Activated T-cell treated with anti-CD3 and anti-CD28 coated beads for 48 hours (primary cell): ENCODE measurements around the gene TEDC2.

ENCODE experiments used
- DNase-seq: peaks from one replicate; pipeline ENCODE4 v3.0.0-alpha.2; 2020; ENCODE audit warnings: low read depth

The TEDC2 gene

DNA sequence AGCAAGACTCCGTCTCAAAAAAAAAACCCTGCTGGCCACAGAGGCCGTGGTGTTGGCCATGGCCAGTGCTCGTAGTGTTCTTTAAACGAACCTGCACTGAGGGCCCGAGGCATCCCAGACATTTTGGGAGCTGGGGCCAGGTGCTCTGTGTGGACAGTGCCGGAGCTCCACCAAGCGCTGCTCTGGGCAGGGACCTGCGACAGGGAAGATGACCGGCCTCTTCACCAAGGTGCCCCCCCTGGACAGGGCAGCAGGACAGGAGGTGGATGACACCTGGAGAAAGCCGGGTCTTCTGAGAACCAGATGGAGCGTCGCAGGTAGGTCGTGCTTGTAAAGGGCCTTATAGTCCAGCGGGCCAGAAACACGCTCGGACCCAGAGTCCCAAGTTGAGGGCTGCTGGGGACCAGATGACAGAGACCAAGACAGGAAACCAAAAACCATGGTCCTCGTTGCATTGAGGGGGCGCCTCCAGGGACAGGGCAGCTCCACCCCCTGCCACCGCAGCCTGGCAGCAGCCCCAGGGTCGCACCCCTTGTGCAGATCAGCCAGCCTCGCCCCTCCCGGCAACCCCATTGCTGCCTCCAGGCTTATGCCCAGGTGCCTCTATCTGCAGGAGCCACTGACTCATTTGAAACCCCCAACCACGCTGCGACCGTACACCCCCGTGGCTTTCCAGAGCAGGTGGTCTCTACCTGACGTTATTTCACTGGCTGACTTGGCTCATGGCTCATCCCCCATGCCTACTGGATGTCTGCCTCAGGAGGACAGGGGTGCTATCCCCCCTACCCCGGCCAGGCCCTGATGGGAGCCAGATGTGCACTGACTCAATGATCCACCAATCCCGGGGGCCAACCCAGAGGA, 7.0 kb downstream of the TEDC2 start:
- DNase-seq = no peak

DNA sequence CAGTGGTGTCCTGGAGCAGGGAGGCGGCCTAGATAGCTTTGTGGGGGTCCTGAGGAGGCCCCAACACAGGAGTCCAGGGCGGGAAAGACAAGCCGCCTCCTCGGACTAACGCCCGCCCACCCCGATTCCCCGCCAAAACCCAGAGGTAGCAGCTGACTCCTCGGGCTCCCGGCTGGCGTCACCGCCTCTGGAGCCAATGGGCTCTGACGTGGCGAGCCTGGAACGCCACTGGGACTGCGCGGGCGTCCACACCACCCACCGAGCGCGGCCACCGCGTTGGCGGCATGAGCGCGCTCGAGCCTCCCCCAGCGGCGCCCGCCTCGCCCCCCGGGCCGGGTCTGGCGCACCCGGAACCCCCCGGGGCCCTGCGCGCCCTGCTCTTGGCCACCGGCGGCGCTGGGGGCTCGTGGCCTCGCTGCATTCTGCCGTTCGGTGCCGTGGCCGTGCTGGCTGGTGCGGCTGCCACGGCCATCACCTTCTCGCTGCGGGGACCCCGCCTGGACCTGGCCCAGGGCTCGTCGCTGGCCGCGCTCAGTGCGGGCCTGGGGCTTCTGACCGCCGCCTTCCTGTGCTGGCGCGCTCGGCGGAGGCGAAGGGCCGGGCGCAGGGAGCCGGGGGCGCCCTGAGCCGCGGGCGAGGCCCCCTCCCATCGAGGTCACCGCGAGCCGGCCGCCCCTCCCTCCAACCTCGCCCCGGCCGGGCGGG, 7.8 kb downstream of the TEDC2 start:
- DNase-seq = no peak

DNA sequence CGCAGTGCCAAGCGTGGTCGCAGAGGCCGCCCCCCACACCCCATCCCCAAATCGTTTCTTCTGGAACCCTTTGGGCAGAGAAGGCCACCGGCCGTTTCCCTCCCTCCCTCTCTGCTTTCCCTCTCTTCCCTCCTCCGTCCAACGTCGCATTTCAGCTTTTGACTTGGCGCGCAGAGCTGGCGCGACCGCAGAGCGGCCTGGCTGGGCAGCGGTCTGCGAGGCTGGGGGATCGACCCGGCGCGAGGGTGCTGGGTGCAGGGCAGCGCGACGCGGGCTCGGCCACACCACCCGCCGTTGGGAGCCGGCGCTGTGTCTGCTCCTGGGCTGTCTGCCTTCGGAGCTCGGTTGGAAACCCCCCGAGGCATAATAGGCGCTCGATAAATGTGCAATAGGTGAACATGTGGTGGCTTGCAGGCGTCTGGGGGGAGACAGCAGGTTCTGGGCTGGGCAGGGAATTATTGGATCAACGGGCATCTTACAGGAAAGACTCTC, 8.4 kb downstream of the TEDC2 start:
- DNase-seq = no peak

DNA sequence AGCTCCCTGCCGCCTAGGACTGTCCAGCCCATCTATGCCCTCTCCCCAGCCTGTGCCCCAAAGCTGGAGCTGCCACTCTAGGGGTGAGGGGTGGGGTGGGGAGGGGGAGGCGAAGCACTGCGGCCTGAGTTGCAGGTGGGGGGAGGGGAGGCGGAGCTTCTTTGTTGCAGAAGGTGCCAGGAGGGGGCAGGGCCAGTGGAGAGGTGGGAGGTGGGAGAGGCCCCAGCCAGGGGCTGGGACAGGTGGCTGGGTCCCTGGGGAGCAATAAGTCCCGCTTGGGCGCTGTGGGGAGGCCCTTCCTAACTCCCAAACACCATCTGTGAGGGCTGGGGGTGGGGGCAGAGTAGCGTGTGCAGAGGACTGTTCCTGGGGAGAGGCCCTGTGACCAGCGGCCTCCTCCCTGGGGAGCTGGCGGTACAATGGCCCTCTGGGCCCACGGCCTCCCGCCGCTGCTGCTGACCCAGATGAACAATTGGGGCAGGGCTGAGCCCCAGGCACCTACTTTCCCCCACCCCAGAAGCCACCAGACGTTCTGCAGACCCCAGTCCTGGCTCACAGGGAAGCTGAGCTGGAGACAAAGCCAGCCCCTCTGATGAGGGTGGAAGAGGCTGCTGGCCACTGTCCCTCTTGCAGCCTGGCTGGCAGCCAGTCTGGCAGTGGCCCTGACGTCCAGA, 9.0 kb downstream of the TEDC2 start:
- no peak for DNase-seq

DNA sequence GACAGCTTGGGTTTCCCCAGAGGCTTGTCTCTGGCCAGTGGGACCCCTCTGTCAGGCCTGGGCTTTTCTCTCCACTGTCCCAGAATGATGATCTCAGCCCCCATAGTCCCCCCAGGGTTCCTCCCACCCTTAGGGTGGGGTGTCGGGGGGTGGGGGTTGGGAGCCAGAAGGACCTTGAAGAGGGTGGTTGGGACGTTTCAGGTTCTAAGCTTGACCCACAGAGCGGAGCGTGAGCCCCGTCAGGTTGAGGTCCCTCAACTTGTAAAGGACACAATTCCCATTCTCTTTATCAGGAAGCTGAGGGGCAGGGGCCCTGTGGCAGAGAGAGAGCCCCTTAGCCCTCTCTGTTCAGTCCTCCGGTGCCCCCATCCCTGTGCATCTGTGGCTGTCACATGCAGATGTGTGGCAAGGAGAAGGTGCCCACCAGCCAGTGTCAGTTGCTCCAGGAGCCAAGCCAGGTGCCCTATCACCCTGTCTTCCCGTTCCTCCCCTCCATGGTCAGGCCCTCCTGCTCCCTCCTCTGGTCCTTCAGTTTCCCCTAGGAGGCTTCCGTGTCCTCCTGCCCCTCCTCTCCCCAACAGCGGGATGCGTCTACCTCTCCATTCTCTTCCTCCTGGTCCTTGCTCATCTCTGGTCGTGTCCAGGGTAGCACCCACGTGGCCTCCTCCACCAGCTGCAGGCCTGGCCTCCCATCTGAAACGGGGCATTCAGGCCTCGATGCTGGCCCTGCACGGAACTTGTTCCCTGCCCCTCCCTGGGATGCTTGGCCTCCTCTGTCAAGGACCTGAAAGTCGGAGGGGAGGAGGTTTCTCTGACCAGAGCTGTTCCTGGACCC, 9.7 kb downstream of the TEDC2 start:
- DNase-seq = no peak

DNA sequence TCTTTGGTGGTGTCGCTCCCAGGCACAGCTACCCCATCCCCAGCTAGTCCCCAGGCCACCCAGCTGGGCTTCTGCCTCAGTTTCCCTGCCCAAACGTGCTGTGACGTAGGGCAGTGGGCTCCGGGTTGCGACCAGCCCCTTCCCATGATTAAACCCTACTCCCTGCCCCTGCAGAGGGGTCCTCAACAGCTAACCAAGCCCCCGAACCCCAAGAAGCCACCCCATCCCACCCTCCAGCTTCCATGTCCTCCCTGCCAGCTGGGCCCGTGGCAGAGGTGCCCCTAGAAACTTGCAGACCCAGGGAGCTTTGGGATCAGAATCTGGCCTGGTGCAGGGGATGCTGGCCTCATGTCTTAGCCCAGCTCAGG, 10.3 kb downstream of the TEDC2 start:
- no peak for DNase-seq

DNA sequence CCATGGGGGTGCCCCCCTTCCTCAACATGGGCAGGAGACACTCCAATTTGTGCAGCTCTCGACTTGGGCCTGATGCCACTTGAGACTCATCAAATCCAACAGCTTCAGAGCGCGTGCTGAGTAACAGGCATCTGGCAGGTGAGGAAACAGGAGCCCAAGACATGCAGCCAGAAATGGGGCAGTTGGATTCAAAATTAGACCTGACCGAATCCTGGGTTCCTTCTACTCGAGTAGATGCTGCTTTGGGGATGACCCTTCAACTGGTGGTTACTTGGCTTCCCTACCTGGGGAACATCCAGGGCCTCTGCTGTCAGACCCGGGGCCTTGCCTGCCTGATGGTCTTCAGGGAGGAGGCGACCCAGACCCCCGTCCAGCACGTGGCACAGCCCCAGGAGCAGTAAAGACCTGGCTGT, 10.7 kb downstream of the TEDC2 start:
- no peak for DNase-seq

DNA sequence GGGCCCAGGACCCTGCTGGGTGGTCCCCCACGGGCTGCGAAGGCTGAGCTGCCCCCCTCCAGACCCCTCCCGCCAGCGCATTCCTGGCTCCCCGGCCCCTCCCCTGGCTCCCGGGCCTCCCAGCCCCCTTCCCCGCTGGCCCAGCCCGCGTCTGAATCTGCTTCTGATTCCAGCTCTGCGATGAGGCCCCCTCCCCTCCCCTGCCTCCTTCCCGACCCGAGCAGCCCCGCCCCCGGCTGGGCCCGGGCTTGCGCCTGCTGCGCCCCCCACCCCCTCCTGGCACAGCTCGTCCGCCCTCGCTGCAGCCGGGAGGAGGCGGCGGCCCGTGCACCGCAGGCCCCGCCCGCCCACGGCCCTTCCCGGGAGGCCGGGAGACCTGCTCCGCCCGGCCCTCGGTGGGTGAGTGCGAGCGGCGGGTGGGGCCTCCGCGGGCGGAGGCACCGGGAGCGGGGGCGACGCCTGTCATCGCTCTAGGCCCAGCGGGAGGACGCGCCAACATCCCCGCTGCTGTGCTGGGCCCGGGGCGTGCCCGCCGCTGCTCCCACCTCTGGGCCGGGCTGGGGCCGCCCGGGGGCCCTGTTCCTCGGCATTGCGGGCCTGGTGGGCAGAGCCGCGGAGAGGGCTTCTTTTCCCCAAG, 11.2 kb downstream of the TEDC2 start, which contains the start of gene NTN3:
Gene NTN3, plus strand, starts transcription at position 282 of the 637 bp plus-strand sequence. CDS start 405 bp downstream, outside the sequence.
- DNase-seq = no peak

DNA sequence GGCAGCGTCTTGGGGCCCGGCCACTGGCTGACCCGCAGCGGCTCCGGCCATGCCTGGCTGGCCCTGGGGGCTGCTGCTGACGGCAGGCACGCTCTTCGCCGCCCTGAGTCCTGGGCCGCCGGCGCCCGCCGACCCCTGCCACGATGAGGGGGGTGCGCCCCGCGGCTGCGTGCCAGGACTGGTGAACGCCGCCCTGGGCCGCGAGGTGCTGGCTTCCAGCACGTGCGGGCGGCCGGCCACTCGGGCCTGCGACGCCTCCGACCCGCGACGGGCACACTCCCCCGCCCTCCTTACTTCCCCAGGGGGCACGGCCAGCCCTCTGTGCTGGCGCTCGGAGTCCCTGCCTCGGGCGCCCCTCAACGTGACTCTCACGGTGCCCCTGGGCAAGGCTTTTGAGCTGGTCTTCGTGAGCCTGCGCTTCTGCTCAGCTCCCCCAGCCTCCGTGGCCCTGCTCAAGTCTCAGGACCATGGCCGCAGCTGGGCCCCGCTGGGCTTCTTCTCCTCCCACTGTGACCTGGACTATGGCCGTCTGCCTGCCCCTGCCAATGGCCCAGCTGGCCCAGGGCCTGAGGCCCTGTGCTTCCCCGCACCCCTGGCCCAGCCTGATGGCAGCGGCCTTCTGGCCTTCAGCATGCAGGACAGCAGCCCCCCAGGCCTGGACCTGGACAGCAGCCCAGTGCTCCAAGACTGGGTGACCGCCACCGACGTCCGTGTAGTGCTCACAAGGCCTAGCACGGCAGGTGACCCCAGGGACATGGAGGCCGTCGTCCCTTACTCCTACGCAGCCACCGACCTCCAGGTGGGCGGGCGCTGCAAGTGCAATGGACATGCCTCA, 12.0 kb downstream of the TEDC2 start:
- no peak for DNase-seq

DNA sequence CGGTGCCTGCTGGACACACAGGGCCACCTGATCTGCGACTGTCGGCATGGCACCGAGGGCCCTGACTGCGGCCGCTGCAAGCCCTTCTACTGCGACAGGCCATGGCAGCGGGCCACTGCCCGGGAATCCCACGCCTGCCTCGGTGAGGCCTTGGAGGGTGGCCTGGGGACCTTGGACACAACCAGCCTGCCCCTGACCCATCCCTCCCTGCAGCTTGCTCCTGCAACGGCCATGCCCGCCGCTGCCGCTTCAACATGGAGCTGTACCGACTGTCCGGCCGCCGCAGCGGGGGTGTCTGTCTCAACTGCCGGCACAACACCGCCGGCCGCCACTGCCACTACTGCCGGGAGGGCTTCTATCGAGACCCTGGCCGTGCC, 12.6 kb downstream of the TEDC2 start:
- no peak for DNase-seq

DNA sequence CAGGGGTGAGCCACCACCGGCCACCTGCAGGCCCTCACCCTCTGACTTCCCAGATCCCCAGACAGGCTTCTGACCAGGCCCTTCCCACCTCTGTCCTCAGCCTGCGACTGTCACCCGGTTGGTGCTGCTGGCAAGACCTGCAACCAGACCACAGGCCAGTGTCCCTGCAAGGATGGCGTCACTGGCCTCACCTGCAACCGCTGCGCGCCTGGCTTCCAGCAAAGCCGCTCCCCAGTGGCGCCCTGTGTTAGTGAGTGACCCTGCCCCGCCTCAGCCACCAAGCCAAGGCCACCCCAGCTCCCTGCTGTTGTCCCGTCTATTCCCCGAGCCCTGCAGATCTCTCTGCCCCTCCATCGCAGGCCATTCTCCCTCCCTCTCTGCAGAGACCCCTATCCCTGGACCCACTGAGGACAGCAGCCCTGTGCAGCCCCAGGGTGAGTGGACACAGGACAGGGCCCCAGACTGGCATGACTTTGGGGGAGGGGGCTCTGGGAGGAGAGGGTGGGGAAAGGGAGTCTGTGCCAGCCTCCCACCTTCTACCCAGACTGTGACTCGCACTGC, 13.1 kb downstream of the TEDC2 start:
- DNase-seq = no peak

DNA sequence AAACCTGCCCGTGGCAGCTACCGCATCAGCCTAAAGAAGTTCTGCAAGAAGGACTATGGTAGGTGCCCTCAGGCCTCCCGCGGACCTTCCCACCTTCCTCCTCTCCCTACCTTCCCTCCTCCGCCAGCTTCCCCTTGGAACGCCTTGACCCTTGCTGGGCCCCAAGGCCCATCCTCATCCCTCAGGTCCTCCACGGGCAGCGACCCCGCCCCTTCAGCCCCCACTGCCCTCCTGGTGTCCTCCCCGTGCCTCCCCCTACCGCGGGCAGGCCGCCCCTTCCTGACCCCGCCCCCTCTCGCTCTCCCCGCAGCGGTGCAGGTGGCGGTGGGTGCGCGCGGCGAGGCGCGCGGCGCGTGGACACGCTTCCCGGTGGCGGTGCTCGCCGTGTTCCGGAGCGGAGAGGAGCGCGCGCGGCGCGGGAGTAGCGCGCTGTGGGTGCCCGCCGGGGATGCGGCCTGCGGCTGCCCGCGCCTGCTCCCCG, 13.6 kb downstream of the TEDC2 start:
- no peak for DNase-seq

DNA sequence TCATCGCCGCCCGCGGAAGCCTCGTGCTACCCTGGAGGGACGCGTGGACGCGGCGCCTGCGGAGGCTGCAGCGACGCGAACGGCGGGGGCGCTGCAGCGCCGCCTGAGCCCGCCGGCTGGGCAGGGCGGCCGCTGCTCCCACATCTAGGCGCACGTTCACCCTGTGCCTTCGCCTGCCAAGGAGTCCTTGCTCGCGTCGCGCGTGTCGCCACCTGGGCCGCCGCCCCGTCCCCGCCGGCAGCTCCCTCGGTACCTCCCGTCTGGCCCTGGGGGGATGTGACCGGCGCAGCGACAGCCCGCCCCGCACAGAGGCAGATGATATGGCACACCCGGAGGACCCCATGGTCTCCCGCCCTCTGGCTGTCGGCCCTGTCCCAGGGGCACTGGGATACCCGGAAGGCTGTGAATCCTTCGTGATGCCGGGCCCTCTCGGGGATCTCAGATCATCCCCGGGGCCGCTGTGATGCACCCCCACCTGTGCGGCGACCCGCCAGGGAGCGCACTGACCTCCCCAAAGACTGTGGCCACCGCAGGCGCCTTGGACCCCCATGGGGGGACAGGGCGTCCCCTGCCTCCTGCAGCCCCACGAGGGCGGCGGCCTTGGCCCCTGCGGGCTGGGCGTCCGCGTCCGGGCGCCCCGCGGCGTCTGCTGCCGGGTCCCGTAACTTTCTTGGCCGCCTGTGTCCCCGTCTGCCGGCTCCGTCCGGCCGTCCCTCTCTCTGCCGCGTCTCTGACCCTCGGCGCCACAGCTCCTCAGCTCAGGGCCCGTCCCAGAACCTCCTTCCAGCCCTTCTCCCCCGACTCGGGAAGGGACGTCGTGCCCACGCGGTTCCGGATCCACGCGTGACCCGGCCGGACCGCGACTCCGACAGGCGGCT, 14.3 kb downstream of the TEDC2 start:
- peak; percentile 60 for DNase-seq

DNA sequence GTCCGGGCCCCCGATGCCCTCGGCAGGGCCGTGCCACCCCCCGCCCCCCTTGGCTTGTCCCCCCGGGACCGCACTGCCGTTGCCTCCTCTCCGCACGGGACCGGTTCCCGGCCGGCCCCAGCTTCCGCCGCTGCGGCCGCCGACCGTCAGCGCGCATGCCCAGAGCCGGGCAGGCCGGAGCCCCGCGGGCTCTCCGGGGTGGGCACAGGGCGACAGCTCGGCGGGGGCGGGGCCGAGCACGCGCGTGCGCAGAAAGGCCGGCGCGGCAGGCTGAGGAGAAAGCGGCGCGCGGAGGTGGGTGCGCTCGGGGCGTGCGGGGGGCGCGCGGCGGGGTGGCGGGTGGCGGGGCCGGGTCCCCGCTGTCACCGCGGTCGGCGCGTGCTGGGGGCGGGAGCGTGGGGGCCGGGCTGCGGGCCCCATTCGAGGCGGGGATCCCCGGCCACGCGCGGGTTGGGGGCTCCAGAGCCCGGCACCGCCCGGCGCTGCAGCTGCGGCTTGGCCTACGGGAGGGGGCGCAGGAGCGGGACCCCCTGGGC, 15.0 kb downstream of the TEDC2 start, which contains the start of gene TBC1D24:
Gene TBC1D24, plus strand, starts transcription at position 251 of the 536 bp plus-strand sequence. CDS start 21,022 bp downstream, outside the sequence.
- DNase-seq = peak; percentile 88

DNA sequence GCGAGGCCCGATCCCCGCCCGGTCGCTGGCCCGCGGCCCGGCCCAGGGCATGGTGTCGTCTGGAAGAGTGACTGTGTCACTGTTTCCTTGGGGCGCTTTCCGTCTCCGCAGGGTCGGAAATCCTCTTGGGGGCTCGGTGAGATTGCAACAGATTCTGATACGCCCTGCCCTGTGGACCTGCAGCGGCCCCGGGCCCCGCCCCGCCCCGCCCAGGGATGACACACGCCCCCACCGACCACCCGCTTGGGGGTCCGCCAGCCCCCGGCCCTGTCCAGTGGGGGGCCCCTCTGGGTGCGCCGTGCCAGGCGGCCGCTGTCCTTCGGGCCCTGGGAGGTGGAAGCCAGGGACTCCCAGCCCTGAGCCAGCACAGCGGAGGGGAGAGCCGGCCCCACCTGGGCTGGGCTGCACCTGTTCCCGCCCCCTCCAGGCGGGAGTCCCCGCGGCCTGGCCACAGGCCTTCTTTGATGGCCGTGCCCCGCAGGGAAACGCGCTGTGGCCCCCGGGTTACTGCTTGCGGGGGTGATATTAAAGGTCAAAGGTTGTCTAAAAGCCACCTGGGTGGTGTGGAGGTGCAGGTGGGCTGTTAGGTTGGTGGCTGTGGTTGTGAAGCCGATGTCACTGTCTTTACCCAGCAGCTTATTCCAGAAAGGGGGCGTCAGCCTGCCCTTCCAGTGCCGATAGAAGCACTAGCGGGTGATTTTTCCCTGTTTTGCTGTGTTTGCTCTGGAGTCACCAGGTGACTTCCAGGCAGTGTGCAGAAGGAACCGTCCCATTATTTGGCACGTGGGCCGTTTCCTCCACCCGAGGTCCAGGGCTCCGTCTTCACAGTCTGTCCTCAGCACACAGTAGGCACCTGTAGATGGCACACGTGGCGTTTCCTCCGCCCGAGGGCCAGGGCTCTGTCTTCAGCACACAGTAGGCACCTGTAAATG, 15.8 kb downstream of the TEDC2 start:
- DNase-seq = peak; percentile 40

DNA sequence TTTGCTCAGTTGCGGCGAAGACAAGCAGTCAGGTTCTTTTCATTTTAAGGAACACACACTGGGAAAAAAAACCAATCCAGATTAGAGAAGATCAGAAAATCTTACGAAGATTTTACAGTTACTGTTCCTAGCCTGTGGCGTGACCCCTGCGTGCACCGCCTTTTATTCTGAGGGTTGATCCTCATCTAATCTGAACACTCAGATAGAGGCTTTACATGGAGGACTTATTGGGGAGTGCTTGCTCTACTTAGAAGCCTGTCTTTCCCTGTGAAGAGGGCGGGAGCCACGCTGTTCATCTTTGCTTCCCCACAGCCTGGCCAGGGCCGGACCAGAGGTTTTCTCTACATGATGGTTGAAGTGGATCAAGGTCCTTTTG, 16.4 kb downstream of the TEDC2 start:
- DNase-seq = no peak

DNA sequence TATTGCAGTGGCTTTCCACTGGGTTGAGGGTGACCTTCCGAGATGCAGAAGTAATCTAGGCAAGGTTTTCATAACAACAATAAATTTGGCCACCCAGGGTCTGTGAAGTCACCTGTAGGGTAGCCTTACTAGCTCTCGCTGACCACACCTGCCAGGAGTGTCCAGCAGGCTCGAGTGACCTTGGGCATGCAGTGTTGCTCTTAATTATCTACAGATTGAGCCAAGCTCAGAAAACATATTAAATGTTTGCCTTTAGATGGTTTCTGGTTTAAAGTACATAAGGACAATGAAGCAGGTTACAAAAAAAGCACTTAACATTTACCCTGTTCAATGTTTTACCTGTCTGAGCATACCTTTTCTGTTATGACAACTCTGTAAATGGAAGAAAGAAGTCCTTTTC, 16.8 kb downstream of the TEDC2 start:
- no peak for DNase-seq
